Caki2 (cell line): Measurements from ENCODE around the gene STPG2. TPM values are rescaled to one million over a fixed set of nuclear protein-coding genes. Genes with fewer than 3 reads are reported as not detected.

ENCODE experiments used
- DNase-seq: peaks from one replicate; pipeline ENCODE4 v3.0.0-alpha.2; 2015; ENCODE audit warnings: low read depth
- in situ Hi-C: cut with HindIII; loops from 2 replicates; pipeline ENCODE4 v1.10.0; 2016; ENCODE audit warnings: low sequenced_read_pairs, low pct_unique_long_range_greater_than_20kb, mixed read lengths
- total RNA-seq: library from RNA; depleted of rRNA; stranded (reverse); fragments of >200 nt; shearing (Covaris generic); gene quantifications from 2 replicates; pipeline ENCODE4 v1.2.3, GENCODE V29; 2014; ENCODE audit warnings: low replicate concordance

STPG2 gene
- total RNA-seq, 1 experiment from 2014 or later, result 0.10 TPM

DNA sequence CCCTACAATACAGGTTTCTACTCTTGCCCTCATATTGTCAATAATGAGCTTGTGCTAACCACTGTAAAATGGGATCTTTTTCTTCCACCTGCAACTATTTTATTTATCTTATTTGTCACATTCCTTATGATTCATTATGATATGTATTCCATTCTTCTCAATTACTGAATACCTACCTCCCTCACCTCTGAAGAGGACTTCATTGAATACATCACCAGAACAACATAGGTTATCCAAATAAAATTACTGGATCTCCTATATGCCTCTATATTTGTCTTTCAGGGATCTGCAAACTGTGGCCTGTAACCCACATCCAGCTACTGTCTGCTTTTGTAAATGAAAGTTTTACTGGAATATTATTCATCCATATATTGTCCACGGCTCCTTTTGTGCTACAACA lies 41.3 kb downstream of the STPG2 start:
- DNase-seq, result no peak
- in situ Hi-C loops, result no loop called here

GRCh38 chr4:98098764-98099163 lies 44.5 kb downstream of the STPG2 start:
- in situ Hi-C loops, result no loop called here
- DNase-seq, result no peak

DNA sequence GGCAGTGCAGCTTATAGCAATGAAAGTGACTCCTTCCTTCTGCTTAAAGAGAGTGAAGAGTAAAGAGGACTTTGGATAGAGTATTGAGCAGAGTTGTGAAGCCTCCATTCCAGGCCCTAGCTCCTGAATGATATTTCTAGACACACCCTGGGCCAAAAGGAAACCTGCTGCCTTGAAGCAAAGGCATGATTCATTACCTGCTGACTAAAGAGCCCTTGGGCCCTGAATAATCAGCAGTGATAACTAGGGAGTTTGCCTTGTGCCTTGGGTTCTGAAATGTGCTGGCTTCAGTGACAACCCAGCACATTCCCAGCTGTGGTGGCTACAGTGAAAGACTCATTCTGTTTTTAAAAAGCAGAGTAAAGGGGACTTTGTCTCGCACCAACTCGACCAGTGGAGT lies 49.2 kb downstream of the STPG2 start:
- in situ Hi-C loops, result no loop called here
- no peak for DNase-seq

DNA sequence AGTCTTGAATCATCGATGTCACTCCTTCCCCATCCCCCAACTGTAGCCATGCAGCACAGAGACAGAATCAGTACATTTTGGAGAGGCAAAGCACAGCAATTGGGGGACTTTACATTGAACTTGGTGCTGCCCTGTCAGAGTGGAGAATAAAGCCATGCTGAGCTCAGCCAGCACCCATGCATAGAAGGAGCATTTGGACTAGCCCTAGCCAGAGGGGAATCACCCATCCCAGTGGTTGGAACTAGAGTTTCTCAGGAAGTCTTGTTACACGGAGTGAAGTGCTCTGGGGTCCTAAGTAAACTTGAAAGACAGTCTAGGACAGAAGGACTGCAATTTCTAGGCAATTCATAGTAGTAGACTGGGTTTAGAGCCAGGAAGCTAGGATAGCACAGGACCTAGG lies 49.6 kb downstream of the STPG2 start:
- in situ Hi-C loops, result no loop called here
- DNase-seq, result no peak

- in situ Hi-C loops, result no loop called here
- DNase-seq, result no peak
Measured at GRCh38 chr4:98092833-98093439, 50.3 kb downstream of the STPG2 start.

- in situ Hi-C loops, result no loop called here
- DNase-seq, result no peak
Measured at GRCh38 chr4:98081936-98082335, 61.3 kb downstream of the STPG2 start.

DNA sequence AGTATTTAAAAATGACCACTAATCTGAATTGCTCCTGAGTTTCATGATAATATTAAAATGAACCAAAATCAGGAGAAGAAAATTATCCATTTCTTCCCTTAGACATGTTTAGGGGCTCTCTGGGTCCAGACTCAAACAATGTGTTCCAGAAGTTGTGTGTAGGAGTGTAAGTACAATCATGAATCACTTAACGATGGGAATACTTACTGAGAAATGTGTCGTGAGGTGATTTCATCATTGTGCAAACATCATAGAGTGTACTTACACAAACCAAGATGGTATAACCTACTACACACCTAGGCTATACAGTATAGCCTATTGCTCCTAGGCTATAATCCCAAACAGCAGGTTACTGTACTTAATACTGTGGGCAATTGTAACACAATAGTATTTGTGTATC lies 74.8 kb downstream of the STPG2 start:
- no peak for DNase-seq
- in situ Hi-C loops, result no loop called here

- no peak for DNase-seq
- in situ Hi-C loops, result no loop called here
Measured at GRCh38 chr4:98055800-98056501, 87.3 kb downstream of the STPG2 start.

GRCh38 chr4:98046665-98047064 lies 96.6 kb downstream of the STPG2 start:
- in situ Hi-C loops, result no loop called here
- DNase-seq, result no peak

DNA sequence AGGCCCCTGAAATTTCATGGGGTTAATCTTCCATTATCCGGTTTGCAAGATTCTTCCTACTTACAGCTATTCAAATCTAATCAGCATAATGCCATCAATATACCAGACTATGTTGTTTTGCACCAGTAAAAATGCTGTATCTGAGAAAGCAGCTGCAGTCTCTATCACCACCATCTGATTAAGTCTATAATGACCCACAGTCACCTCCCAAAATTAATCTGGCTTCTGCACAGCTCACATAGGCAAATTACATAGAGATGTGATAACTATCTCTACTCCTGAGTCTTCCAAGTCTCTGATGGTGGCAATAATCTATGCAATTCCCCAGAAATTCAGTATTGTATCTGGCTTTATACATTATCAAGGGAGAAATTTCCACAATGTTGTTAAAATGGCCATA lies 113.2 kb downstream of the STPG2 start:
- no peak for DNase-seq
- in situ Hi-C loops, result no loop called here

DNA sequence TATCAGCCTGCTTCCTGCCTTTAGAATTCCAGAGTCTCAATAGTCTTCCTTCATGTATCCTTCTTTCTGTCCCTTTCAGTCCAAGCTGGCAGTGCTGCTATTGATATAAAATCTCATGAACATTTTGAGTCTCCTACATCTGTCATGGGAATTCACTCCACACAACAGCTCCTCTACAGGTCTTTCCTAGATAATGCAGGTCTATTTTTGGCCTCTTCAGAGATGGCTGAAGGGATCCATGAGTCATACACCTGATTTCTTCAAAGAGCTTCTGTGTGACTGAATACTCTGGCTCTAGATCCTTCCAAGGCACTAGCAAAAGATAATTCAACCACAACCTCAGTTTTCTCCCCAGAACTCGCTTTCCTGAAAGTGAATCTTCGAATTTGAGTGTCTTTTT lies 115.4 kb downstream of the STPG2 start:
- peak; percentile 25 for DNase-seq
- in situ Hi-C loops, result no loop called here

GRCh38 chr4:98026362-98026761 lies 116.9 kb downstream of the STPG2 start:
- in situ Hi-C loops, result no loop called here
- no peak for DNase-seq

DNA sequence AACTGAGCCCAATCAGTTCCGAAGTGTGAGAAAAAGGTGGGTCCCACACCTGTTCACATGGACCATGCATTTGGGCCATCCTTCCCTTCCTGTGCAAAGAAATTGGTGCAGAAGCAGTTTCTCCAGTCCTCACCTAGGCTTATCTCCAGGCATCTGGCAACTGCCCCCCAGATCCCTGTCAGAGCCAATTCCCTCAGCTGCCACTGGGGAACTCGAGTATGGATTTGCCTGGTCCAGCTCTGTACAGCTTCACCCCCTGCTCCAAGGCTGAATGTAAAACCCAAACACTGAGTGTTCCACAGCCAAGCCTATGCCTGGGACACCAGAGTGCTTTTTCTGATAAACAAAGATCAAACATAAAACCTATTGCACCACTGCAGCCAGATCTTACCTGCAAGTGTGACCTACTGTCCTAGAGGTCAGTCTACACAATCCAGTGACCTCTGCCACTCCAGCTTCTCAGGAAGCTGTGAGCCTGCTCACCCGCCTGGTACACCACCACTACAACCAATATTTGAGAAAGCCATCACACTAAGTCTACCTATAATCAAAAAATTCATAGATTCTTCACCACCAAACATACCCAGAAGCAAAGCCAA lies 136.4 kb downstream of the STPG2 start:
- no peak for DNase-seq
- in situ Hi-C loops, result no loop called here

GRCh38 chr4:98006060-98006459 lies 137.2 kb downstream of the STPG2 start:
- no peak for DNase-seq
- in situ Hi-C loops, result no loop called here

DNA sequence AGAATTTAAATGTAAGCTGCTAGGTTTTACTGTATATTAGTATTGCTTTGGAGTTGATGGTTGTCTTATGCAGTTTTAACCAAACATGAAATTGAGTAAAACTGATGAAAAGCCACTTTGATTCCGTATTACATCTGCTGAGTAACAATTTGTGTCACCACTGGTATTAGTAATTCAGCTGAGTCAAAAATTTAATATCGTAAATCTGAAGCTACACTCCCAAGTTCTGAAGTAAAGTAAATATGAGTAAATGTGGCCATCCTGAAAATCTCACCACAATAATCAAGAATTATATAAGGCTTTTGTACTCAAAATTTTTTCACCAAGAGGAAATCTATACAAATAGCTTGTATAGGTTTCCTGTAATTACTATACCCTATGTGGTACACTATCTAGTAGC lies 142.3 kb downstream of the STPG2 start:
- no peak for DNase-seq
- in situ Hi-C loops, result no loop called here

DNA sequence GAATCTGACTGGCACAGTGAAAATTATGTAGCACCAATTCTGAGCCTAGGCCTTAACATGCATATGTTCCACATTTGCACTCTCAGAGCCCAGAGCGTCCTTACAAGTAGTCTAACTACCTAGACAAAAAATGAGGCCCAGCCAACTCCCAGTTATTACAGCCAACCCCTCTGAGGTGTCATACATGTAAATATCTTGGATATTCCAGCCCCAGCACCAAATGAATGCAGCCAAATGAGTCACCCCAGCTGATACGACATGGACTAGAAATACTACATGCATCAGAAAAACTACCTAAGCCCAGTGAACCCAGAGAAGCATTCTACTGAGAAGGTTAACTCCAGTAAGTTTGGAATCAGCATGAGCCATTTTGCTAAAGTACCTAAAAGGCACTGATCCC lies 145.1 kb downstream of the STPG2 start:
- in situ Hi-C loops, result no loop called here
- DNase-seq, result no peak

GRCh38 chr4:97994765-97995465 lies 148.4 kb downstream of the STPG2 start:
- in situ Hi-C loops, result no loop called here
- DNase-seq, result no peak

DNA sequence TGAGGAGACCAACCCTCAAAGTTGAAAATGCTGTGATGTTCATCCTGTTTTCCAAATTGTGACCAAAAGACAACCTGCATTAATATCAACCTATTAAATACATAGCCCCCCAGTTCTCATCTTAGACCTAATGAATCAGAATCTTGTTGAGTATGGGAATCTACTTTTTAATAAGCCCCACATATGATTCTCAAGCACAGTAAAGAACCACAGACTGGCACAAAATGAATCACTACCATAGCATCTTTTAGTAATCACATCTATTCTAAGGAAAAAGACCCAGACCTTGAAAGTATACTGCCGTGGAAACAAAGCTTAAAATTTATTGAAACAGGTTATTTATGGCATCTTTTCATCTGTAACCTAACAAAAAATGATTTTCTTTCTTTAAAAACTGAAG lies 152.9 kb downstream of the STPG2 start:
- no peak for DNase-seq
- in situ Hi-C loops, result no loop called here

GRCh38 chr4:97987019-97987648 lies 156.1 kb downstream of the STPG2 start:
- in situ Hi-C loops, result no loop called here
- peak; percentile 28 for DNase-seq
